Adrenal gland (tissue), 5 donors: ENCODE data around the gene NRSN2.

Source experiments
- CTCF ChIP-seq, 6 experiments: fragments of 450-650 bp in 4 of 6; fragments of 200-600 bp in 2 of 6; sonication (generic) in 1 of 6; IDR thresholded peaks; 1 replicate in 5 of 6; 2 replicates in 1 of 6; pipeline versions ENCODE4 v1.5.1 to v1.8.0; 2016 to 2021; ENCODE audit warnings: antibody characterized with exemption in 6 of 6, mild to moderate bottlenecking in 2 of 6, moderate library complexity in 1 of 6
- POLR2A ChIP-seq, 2 donors: fragments of 450-650 bp; IDR thresholded peaks; one replicate each; pipeline ENCODE4 v1.6.1; 2017; ENCODE audit warnings: antibody characterized with exemption in 2 of 2, mild to moderate bottlenecking in 2 of 2, moderate library complexity in 1 of 2
- donor health status: DM: no; HTN: no; CAD: no.

- TF ChIP-seq CTCF (IDR thresholded peaks at IDR 0.05) = no peak
- no peak for TF ChIP-seq POLR2A (IDR thresholded peaks at IDR 0.05)
These were observed 41.2 kb upstream of the NRSN2 start for GRCh38 chr20:305745-306144.
